IMR-90 (cell line): Measurements from ENCODE around the gene LRFN2. TPM values are rescaled to one million over a fixed set of nuclear protein-coding genes. Genes with fewer than 3 reads are reported as not detected.

ENCODE experiments used
- ATAC-seq: fragments of 200-7000 bp; cut with Tn5 transposase; 2 replicates; pipeline ENCODE4 v1.9.1; 2020; ENCODE audit warnings: low read depth, mild to moderate bottlenecking, moderate library complexity
- BruUV-seq: library from RNA; stranded (reverse); fragments of 400-500 nt; replicated peaks from 2 replicates; lab custom pipeline; 2021; lab: Mats Ljungman, UMichigan
- CTCF ChIA-PET: fragments of 300-600 bp; formaldehyde crosslinking; extraction: SDS; loops from one replicate; lab custom pipeline; 2021; ENCODE audit warnings: antibody characterized with exemption; lab: Yijun Ruan, JAX
- POLR2A ChIA-PET: fragments of 300-600 bp; sonication (Branson Sonifier 250); formaldehyde crosslinking; loops from one replicate; lab custom pipeline; 2022; ENCODE audit warnings: antibody characterized with exemption; ENCODE audit not compliant: unreplicated experiment; lab: Charles Lee
- DNase-seq: peaks from one replicate; pipeline ENCODE4 v3.0.0; 2013
- H2AFZ ChIP-seq: replicated peaks from 2 replicates; pipeline ENCODE3; 2013; ENCODE audit warnings: low read length, mild to moderate bottlenecking; ENCODE audit not compliant: poor library complexity
- H2AK5ac ChIP-seq: 2 replicates; pipeline ENCODE4 v1.6.1; 2013; ENCODE audit warnings: low read depth, low read length, inconsistent platforms
- H2AK9ac ChIP-seq: replicated peaks from 2 replicates; pipeline ENCODE3; 2013; ENCODE audit warnings: mild to moderate bottlenecking, low read depth, low read length, moderate library complexity; ENCODE audit not compliant: poor library complexity
- H2BK120ac ChIP-seq: 2 replicates; pipeline ENCODE4 v1.6.1; 2013; ENCODE audit warnings: low read depth, low read length, inconsistent platforms
- H2BK15ac ChIP-seq: 3 replicates; pipeline ENCODE4 v1.6.1; 2013; ENCODE audit warnings: low read depth, low read length, inconsistent platforms
- H2BK20ac ChIP-seq: 2 replicates; pipeline ENCODE4 v1.6.1; 2013; ENCODE audit warnings: low read depth, mild to moderate bottlenecking, inconsistent platforms, low read length, moderate library complexity
- H2BK5ac ChIP-seq: 2 replicates; pipeline ENCODE4 v1.6.1; 2013; ENCODE audit warnings: mild to moderate bottlenecking, low read depth, low read length, inconsistent platforms; ENCODE audit not compliant: poor library complexity, severe bottlenecking
- H3K14ac ChIP-seq: replicated peaks from 2 replicates; pipeline ENCODE4 v1.6.1; 2013; ENCODE audit warnings: low read depth, low read length, inconsistent platforms
- H3K18ac ChIP-seq: 2 replicates; pipeline ENCODE4 v1.6.1; 2013; ENCODE audit warnings: low read depth, low read length, control low read depth
- H3K23ac ChIP-seq: 2 replicates; pipeline ENCODE4 v1.6.1; 2013; ENCODE audit warnings: low read depth, low read length, inconsistent platforms
- H3K27ac ChIP-seq: 2 replicates; pipeline ENCODE4 v1.5.1; 2013; ENCODE audit warnings: mild to moderate bottlenecking, control low read depth, low read length; ENCODE audit not compliant: insufficient read depth
- H3K27me3 ChIP-seq: 2 replicates; pipeline ENCODE4 v1.6.1; 2013; ENCODE audit warnings: low read length; ENCODE audit not compliant: control insufficient read depth, insufficient read depth
- H3K36me3 ChIP-seq: 2 replicates; pipeline ENCODE4 v1.6.1; 2013; ENCODE audit warnings: low read length, mixed read lengths; ENCODE audit not compliant: control insufficient read depth, insufficient read depth
- H3K4ac ChIP-seq: 2 replicates; pipeline ENCODE4 v1.6.1; 2013; ENCODE audit warnings: low read depth, low read length, inconsistent platforms
- H3K4me1 ChIP-seq: 2 replicates; pipeline ENCODE4 v1.6.1; 2013; ENCODE audit warnings: low read length, mixed read lengths; ENCODE audit not compliant: control insufficient read depth, insufficient read depth
- H3K4me2 ChIP-seq: 2 replicates; pipeline ENCODE4 v1.6.1; 2013; ENCODE audit warnings: low read depth, mild to moderate bottlenecking, control low read depth, low read length, moderate library complexity
- H3K4me3 ChIP-seq: 2 replicates; pipeline ENCODE4 v1.5.1; 2013; ENCODE audit warnings: low read depth, mild to moderate bottlenecking, control low read depth, low read length, moderate library complexity; ENCODE audit not compliant: insufficient read depth
- H3K56ac ChIP-seq: 2 replicates; pipeline ENCODE4 v1.6.1; 2013; ENCODE audit warnings: low read length, inconsistent platforms; ENCODE audit not compliant: insufficient read depth; ENCODE audit errors: extremely low read depth
- H3K79me1 ChIP-seq, 2 experiments: 2 replicates each; pipeline ENCODE4 v1.6.1; 2013; ENCODE audit warnings: low read length in 2 of 2, inconsistent platforms in 1 of 2, low read depth in 1 of 2
- H3K9ac ChIP-seq: 2 replicates; pipeline ENCODE4 v1.6.1; 2013; ENCODE audit warnings: low read depth, low read length, control low read depth
- H3K9me1 ChIP-seq: 2 replicates; pipeline ENCODE4 v1.6.1; 2013; ENCODE audit warnings: low read length, inconsistent platforms; ENCODE audit not compliant: insufficient read depth
- H3K9me3 ChIP-seq: 2 replicates; pipeline ENCODE4 v1.6.1; 2013; ENCODE audit warnings: low read length; ENCODE audit not compliant: control insufficient read depth, insufficient read depth
- H4K20me1 ChIP-seq: 2 replicates; pipeline ENCODE4 v1.6.1; 2013; ENCODE audit warnings: low read length, inconsistent platforms; ENCODE audit not compliant: insufficient read depth
- H4K5ac ChIP-seq: 2 replicates; pipeline ENCODE4 v1.6.1; 2013; ENCODE audit warnings: mild to moderate bottlenecking, low read depth, low read length, control low read depth
- H4K8ac ChIP-seq, 2 experiments: 2 replicates each; pipeline ENCODE4 v1.6.1; 2013; ENCODE audit warnings: low read depth in 2 of 2, low read length in 2 of 2, control low read depth in 1 of 2, inconsistent platforms in 1 of 2
- H4K91ac ChIP-seq: 2 replicates; pipeline ENCODE4 v1.6.1; 2013; ENCODE audit warnings: low read depth, low read length, inconsistent platforms; ENCODE audit not compliant: insufficient read depth
- BHLHE40 ChIP-seq: fragments of 150-350 bp; IDR thresholded peaks from 2 replicates; pipeline ENCODE4 v1.6.1; 2016; ENCODE audit warnings: mild to moderate bottlenecking, low read depth, low read length
- CEBPB ChIP-seq: IDR thresholded peaks from 2 replicates; pipeline ENCODE4 v1.6.1; 2012; ENCODE audit warnings: low read depth, low read length, improper control_type of control experiment
- CHD1 ChIP-seq: IDR thresholded peaks from 2 replicates; pipeline ENCODE4 v1.6.1; 2012; ENCODE audit warnings: low read depth, low read length, improper control_type of control experiment
- FOS ChIP-seq: fragments of 150-350 bp; IDR thresholded peaks from 2 replicates; pipeline ENCODE4 v1.6.1; 2016; ENCODE audit warnings: low read depth, low read length
- MAFK ChIP-seq: IDR thresholded peaks from 2 replicates; pipeline ENCODE4 v1.6.1; 2012; ENCODE audit warnings: low read depth, low read length, improper control_type of control experiment
- MAZ ChIP-seq: IDR thresholded peaks from 2 replicates; pipeline ENCODE4 v1.6.1; 2012; ENCODE audit warnings: low read depth, mild to moderate bottlenecking, low read length, improper control_type of control experiment, moderate library complexity, borderline replicate concordance
- MXI1 ChIP-seq: IDR thresholded peaks from 2 replicates; pipeline ENCODE4 v1.6.1; 2012; ENCODE audit warnings: low read depth, mild to moderate bottlenecking, low read length, moderate library complexity, borderline replicate concordance
- NFE2L2 ChIP-seq: fragments of 150-350 bp; IDR thresholded peaks from 2 replicates; pipeline ENCODE4 v1.6.1; 2016; ENCODE audit warnings: low read depth, mild to moderate bottlenecking, low read length
- POLR2A ChIP-seq: IDR thresholded peaks from 2 replicates; pipeline ENCODE4 v1.6.1; 2012; ENCODE audit warnings: mild to moderate bottlenecking, low read depth, low read length
- RAD21 ChIP-seq: IDR thresholded peaks from 2 replicates; pipeline ENCODE4 v1.6.1; 2012; ENCODE audit warnings: low read length, improper control_type of control experiment
- RCOR1 ChIP-seq: IDR thresholded peaks from 2 replicates; pipeline ENCODE4 v1.6.1; 2012; ENCODE audit warnings: mild to moderate bottlenecking, low read length, improper control_type of control experiment; ENCODE audit not compliant: insufficient replicate concordance
- RFX5 ChIP-seq: IDR thresholded peaks from 2 replicates; pipeline ENCODE4 v1.8.0; 2012; ENCODE audit warnings: low read depth, mild to moderate bottlenecking, low read length, moderate library complexity
- SMC3 ChIP-seq: fragments of 150-350 bp; IDR thresholded peaks from 2 replicates; pipeline ENCODE4 v1.6.1; 2016; ENCODE audit warnings: low read depth, mild to moderate bottlenecking, antibody characterized with exemption, low read length, moderate library complexity
- WGBS, 2 experiments: methylation state at CpG; one replicate each; pipeline versions ENCODE4 v1.1.5 to v1.1.7; 2013; ENCODE audit warnings: missing lambda C conversion rate in 2 of 2; ENCODE audit not compliant: insufficient read length in 1 of 2; ENCODE audit errors: extremely low coverage in 2 of 2; 5-methylcytosine and 5-hydroxymethylcytosine counted together
- dilution Hi-C: fragments of 300-500 bp; cut with HindIII; formaldehyde crosslinking; loops from one replicate; pipeline ENCODE4 v1.14.3; 2018; ENCODE audit warnings: low sequenced_read_pairs; ENCODE audit not compliant: unreplicated experiment
- in situ Hi-C: fragments of 300-500 bp; cut with MboI; formaldehyde crosslinking; loops from 3 replicates; pipeline ENCODE4 v1.14.3; 2019; ENCODE audit warnings: low sequenced_read_pairs, inconsistent platforms, mixed read lengths
- intact Hi-C: fragments of 100-400 bp; cut with micrococcal nuclease; formaldehyde crosslinking; loops from 2 replicates; pipeline ENCODE4 v1.10.0; 2022
- polyA plus RNA-seq, 3 experiments: library from polyadenylated mRNA; depleted of rRNA; stranded (reverse); fragments of >200 nt; gene quantifications; 2 replicates each; pipeline ENCODE4 v1.2.3, GENCODE V29; 2012; ENCODE audit warnings: low replicate concordance in 1 of 3
- total RNA-seq: library from RNA; depleted of rRNA; stranded (reverse); fragments of >200 nt; gene quantifications from 2 replicates; pipeline ENCODE4 v1.2.3, GENCODE V29; 2012
- TF ChIP-seq, protein P1 (sequence below): conservative IDR thresholded peaks from 2 replicates; pipeline ENCODE4 v1.5.1; 2012; ENCODE audit warnings: mild to moderate bottlenecking, low read depth, low read length, improper control_type of control experiment
- TF ChIP-seq, protein P2 (sequence below): fragments of 150-350 bp; IDR thresholded peaks from 2 replicates; pipeline ENCODE4 v1.6.1; 2017; ENCODE audit warnings: mild to moderate bottlenecking, antibody characterized with exemption, low read length, low read depth
- TF ChIP-seq, protein P3 (sequence below): fragments of 150-350 bp; IDR thresholded peaks from 2 replicates; pipeline ENCODE4 v1.6.1; 2016; ENCODE audit warnings: low read depth, mild to moderate bottlenecking, low read length, moderate library complexity, borderline replicate concordance

LRFN2 gene
- total and polyA plus RNA-seq, 2 of the 4 experiments (the other 2 are of a cell fraction): not detected

DNA sequence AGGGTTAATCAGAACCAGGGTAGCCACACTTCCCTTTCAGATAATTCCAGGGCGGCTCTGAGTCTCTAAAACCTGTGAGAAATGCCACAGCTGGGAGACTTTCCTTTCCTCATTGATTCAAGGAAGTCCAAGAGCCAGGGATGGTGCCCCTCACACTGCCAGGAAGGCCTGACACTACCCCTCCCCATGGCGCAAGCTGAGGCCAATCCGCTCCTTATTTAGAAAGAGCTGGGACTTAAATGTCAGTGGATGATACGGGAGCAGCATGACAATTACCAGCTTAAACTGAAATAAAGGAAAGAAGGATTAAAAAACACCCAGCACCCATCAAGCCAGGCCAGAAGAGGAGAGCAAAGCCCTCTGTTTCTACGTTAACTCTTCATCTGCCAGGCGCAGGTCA, 244.4 kb downstream of the LRFN2 start:
- dilution Hi-C loops: no loop called here
- no peak overlapping the region for H2BK5ac ChIP-seq
- 20% methylated on average over 1 of the region's 6 CpGs; no CpG with 5 or more reads in 1 of the 2 experiments for WGBS, 2 experiments
- ATAC-seq (no peak), DNase-seq (no peak)
- H4K5ac ChIP-seq: no peak overlapping the region
- no peak overlapping the region for H3K14ac ChIP-seq
- H3K23ac ChIP-seq: no peak overlapping the region
- no peaks in the 10 kb centered on the region for H3K9me3 ChIP-seq
- H4K8ac ChIP-seq: no peak overlapping the region
- no peak overlapping the region for H2BK20ac ChIP-seq
- no peak overlapping the region for H4K91ac ChIP-seq
- H2AFZ ChIP-seq: no peak overlapping the region
- H3K9me1 ChIP-seq: no peaks in the 10 kb centered on the region
- in situ Hi-C loops: no loop called here
- ChIA-PET POLR2A (no interaction called here), CTCF (no interaction called here)
- H4K20me1 ChIP-seq: no peaks in the 10 kb centered on the region
- BruUV-seq: no TSS peak
- no peaks in the 10 kb centered on the region for H3K27me3 ChIP-seq
- H2BK120ac ChIP-seq: no peak overlapping the region
- H3K4ac ChIP-seq: no peak overlapping the region
- H3K4me2 ChIP-seq: no peak overlapping the region
- no peaks in the 10 kb centered on the region for H3K79me1 ChIP-seq
- H3K36me3 ChIP-seq: no peaks in the 10 kb centered on the region
- no peaks in the 10 kb centered on the region for H3K4me1 ChIP-seq
- no peak overlapping the region for H3K9ac ChIP-seq
- intact Hi-C loops: no loop called here
- H2AK9ac ChIP-seq: no peak overlapping the region
- no peak overlapping the region for H3K56ac ChIP-seq
- no peak overlapping the region for H3K18ac ChIP-seq
- no peak overlapping the region for H3K27ac ChIP-seq
- no peak overlapping the region for H2BK15ac ChIP-seq
- TF ChIP-seq MAFK: no peak
- no peak for TF ChIP-seq BHLHE40
- no peak for TF ChIP-seq RAD21
- TF ChIP-seq CHD1: no peak
- TF ChIP-seq MXI1: no peak
- TF ChIP-seq MAZ: no peak
- TF ChIP-seq POLR2A: no peak
- no peak for TF ChIP-seq NFE2L2
- TF ChIP-seq FOS: no peak
- TF ChIP-seq RFX5: no peak
- TF ChIP-seq, protein P1, sequence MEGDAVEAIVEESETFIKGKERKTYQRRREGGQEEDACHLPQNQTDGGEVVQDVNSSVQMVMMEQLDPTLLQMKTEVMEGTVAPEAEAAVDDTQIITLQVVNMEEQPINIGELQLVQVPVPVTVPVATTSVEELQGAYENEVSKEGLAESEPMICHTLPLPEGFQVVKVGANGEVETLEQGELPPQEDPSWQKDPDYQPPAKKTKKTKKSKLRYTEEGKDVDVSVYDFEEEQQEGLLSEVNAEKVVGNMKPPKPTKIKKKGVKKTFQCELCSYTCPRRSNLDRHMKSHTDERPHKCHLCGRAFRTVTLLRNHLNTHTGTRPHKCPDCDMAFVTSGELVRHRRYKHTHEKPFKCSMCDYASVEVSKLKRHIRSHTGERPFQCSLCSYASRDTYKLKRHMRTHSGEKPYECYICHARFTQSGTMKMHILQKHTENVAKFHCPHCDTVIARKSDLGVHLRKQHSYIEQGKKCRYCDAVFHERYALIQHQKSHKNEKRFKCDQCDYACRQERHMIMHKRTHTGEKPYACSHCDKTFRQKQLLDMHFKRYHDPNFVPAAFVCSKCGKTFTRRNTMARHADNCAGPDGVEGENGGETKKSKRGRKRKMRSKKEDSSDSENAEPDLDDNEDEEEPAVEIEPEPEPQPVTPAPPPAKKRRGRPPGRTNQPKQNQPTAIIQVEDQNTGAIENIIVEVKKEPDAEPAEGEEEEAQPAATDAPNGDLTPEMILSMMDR: no peak
- TF ChIP-seq, protein P2, sequence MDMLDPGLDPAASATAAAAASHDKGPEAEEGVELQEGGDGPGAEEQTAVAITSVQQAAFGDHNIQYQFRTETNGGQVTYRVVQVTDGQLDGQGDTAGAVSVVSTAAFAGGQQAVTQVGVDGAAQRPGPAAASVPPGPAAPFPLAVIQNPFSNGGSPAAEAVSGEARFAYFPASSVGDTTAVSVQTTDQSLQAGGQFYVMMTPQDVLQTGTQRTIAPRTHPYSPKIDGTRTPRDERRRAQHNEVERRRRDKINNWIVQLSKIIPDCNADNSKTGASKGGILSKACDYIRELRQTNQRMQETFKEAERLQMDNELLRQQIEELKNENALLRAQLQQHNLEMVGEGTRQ: no peak
- TF ChIP-seq SMC3: no peak
- no peak for TF ChIP-seq RCOR1
- TF ChIP-seq, protein P3, sequence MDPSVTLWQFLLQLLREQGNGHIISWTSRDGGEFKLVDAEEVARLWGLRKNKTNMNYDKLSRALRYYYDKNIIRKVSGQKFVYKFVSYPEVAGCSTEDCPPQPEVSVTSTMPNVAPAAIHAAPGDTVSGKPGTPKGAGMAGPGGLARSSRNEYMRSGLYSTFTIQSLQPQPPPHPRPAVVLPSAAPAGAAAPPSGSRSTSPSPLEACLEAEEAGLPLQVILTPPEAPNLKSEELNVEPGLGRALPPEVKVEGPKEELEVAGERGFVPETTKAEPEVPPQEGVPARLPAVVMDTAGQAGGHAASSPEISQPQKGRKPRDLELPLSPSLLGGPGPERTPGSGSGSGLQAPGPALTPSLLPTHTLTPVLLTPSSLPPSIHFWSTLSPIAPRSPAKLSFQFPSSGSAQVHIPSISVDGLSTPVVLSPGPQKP: no peak
- TF ChIP-seq CEBPB: no peak
- H3K4me3 ChIP-seq: no peak overlapping the region
- no peak overlapping the region for H2AK5ac ChIP-seq
